Neutrophil (primary cell): Measurements from ENCODE around the gene GALNT6.

Source experiments
- H3K27ac ChIP-seq: fragments of 200-600 bp; sonication (generic); 2 replicates; pipeline ENCODE4 v1.5.1; 2016; ENCODE audit warnings: mild to moderate bottlenecking, moderate library complexity
- H3K27me3 ChIP-seq: fragments of 200-600 bp; sonication (generic); 2 replicates; pipeline ENCODE4 v1.6.0; 2016; ENCODE audit warnings: mild to moderate bottlenecking
- H3K36me3 ChIP-seq: fragments of 200-600 bp; sonication (generic); 2 replicates; pipeline ENCODE4 v1.5.1; 2017
- H3K4me1 ChIP-seq, 2 experiments: fragments of 200-600 bp in 1 of 2; sonication (generic) in 1 of 2; 1 replicate in 1 of 2; 2 replicates in 1 of 2; pipeline versions ENCODE4 v1.5.1 to v1.6.1; 2013 to 2016; ENCODE audit warnings: low read depth in 1 of 2, low read length in 1 of 2, mild to moderate bottlenecking in 1 of 2, moderate library complexity in 1 of 2; ENCODE audit not compliant: control insufficient read depth in 1 of 2, insufficient read depth in 1 of 2
- H3K4me3 ChIP-seq, 2 experiments: fragments of 200-600 bp in 1 of 2; sonication (generic) in 1 of 2; 1 replicate in 1 of 2; 2 replicates in 1 of 2; pipeline ENCODE4 v1.5.1; 2013 to 2016; ENCODE audit warnings: low read depth in 1 of 2, low read length in 1 of 2, mild to moderate bottlenecking in 1 of 2, moderate library complexity in 1 of 2
- H3K9me3 ChIP-seq: fragments of 200-600 bp; sonication (generic); 2 replicates; pipeline ENCODE4 v1.5.1; 2016
- TF ChIP-seq, protein P1 (sequence below): fragments of 200-600 bp; sonication (generic); IDR thresholded peaks from 2 replicates; pipeline ENCODE4 v1.5.1; 2016; ENCODE audit warnings: antibody characterized with exemption

Gene GALNT6

DNA sequence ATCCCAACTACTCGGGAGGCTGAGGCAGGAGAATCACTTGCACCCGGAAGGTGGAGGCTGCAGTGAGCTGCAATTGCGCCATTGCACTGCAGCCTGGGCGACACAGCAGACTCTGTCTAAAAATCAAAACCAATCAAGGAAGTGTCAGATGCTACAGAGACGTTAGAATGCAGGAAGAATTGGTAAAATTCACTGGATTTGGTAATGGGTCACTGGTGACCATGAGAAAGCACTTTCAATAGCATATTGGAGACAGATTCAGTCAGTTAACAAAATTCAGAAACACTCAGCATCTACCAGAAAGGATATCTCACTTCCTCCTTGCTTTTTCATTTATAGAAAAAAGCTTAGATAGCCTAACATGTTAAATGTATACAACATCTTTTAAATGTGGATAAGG, 84.7 kb downstream of the GALNT6 start:
- Histone ChIP-seq H3K4me1 (peaks cover 6 to 20% of the 10 kb centered on the region in 2 experiments), H3K4me3 (no peak overlapping the region), H3K27ac (peak overlapping the region; percentile 70), H3K27me3 (no peaks in the 10 kb centered on the region), H3K36me3 (peaks cover 92% of the 10 kb centered on the region), H3K9me3 (no peaks in the 10 kb centered on the region)
- TF ChIP-seq, protein P1, sequence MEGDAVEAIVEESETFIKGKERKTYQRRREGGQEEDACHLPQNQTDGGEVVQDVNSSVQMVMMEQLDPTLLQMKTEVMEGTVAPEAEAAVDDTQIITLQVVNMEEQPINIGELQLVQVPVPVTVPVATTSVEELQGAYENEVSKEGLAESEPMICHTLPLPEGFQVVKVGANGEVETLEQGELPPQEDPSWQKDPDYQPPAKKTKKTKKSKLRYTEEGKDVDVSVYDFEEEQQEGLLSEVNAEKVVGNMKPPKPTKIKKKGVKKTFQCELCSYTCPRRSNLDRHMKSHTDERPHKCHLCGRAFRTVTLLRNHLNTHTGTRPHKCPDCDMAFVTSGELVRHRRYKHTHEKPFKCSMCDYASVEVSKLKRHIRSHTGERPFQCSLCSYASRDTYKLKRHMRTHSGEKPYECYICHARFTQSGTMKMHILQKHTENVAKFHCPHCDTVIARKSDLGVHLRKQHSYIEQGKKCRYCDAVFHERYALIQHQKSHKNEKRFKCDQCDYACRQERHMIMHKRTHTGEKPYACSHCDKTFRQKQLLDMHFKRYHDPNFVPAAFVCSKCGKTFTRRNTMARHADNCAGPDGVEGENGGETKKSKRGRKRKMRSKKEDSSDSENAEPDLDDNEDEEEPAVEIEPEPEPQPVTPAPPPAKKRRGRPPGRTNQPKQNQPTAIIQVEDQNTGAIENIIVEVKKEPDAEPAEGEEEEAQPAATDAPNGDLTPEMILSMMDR = no peak
